Right lobe of liver (tissue), 6 donors: ENCODE measurements around the gene UBL3. TPM values are rescaled to one million over a fixed set of nuclear protein-coding genes. Genes with fewer than 3 reads are reported as not detected.

Experiments
- ATAC-seq, 4 donors: fragments of 200-7000 bp; cut with Tn5 transposase; one replicate each; pipeline ENCODE4 v1.9.1; 2020; ENCODE audit warnings: mild to moderate bottlenecking in 4 of 4, moderate library complexity in 4 of 4
- DNase-seq, 3 donors: peaks; one replicate each; pipeline ENCODE4 v3.0.0-alpha.2; 2020
- H3K27ac ChIP-seq, 3 donors: fragments of 200-600 bp; one replicate each; pipeline ENCODE4 v1.8.0; 2022
- H3K27me3 ChIP-seq, 2 donors: fragments of 200-600 bp; one replicate each; pipeline ENCODE4 v1.8.0; 2022
- H3K36me3 ChIP-seq, 4 donors: fragments of 200-600 bp; sonication (generic) in 1 of 4; one replicate each; pipeline versions ENCODE4 v1.5.1 to v1.8.0; 2017 to 2022; ENCODE audit warnings: control low read depth in 1 of 4
- H3K4me1 ChIP-seq, 4 donors: fragments of 200-600 bp; sonication (generic) in 1 of 4; one replicate each; pipeline versions ENCODE4 v1.5.1 to v1.8.0; 2017 to 2022; ENCODE audit warnings: control low read depth in 1 of 4
- H3K4me3 ChIP-seq, 3 donors: fragments of 200-600 bp; one replicate each; pipeline ENCODE4 v1.8.0; 2022
- H3K9me3 ChIP-seq, 4 donors: fragments of 200-600 bp; sonication (generic) in 1 of 4; one replicate each; pipeline versions ENCODE4 v1.5.1 to v1.8.0; 2017 to 2022; ENCODE audit warnings: control low read depth in 1 of 4
- CTCF ChIP-seq, 4 donors: fragments of 200-600 bp in 3 of 4; fragments of 450-650 bp in 1 of 4; IDR thresholded peaks; one replicate each; pipeline versions ENCODE4 v1.5.1 to v1.8.0; 2016 to 2022; ENCODE audit warnings: antibody characterized with exemption in 4 of 4, mild to moderate bottlenecking in 2 of 4
- POLR2A ChIP-seq: fragments of 450-650 bp; IDR thresholded peaks from one replicate; pipeline ENCODE4 v1.6.1; 2017; ENCODE audit warnings: antibody characterized with exemption, mild to moderate bottlenecking
- WGBS: methylation state at CpG from one replicate; pipeline ENCODE4 v1.1.6; 2018; ENCODE audit warnings: low coverage, low lambda C conversion rate; ENCODE audit not compliant: insufficient coverage; ENCODE audit errors: missing lambda C conversion rate; 5-methylcytosine and 5-hydroxymethylcytosine counted together
- intact Hi-C, 2 donors: fragments of 100-400 bp; cut with DNase I; formaldehyde crosslinking; loops; one replicate each; pipeline versions ENCODE4 v1.11.2 to v1.14.1; 2022
- total RNA-seq, 6 experiments: library from RNA; depleted of rRNA in 2 of 6; stranded (reverse); fragments of >200 nt in 2 of 6; fragmentation: NEBNext Ultra II Directional in 3 of 6; extraction: Animal tissue kit (Norgen Biotek cat#: 25700) in 3 of 6; gene quantifications; one replicate each; pipeline versions ENCODE4 v1.1.0 to v1.2.4, GENCODE V29; 2016 to 2023
- donor health status: DM: no; HTN: yes; CAD: no.
- donor health status: DM: no; HTN: no; CAD: no.
- donor health status: DM: no; HTN: no; CAD: no.
- donor health status: DM: no; HTN: yes; CAD: no.
- donor health status: DM: no; HTN: yes; CAD: no.

Gene UBL3
- total RNA-seq, 6 experiments from 2014 or later = 15.7 to 28.6 (median 23.5) TPM

GRCh38 chr13:29856426-29856825 is 6.0 kb upstream of the UBL3 start:
- no peaks in the 10 kb centered on the region for H3K4me1 ChIP-seq
- H3K36me3 ChIP-seq = no peaks in the 10 kb centered on the region
- no peak overlapping the region for H3K27ac ChIP-seq
- H3K9me3 ChIP-seq = no peaks in the 10 kb centered on the region
- 72% methylated on average over 2 of the region's 2 CpGs for WGBS
- ATAC-seq = no peak
- TF ChIP-seq CTCF (IDR thresholded peaks at IDR 0.05) = no peak
- no peak for TF ChIP-seq POLR2A
- no peaks in the 10 kb centered on the region for H3K27me3 ChIP-seq
- H3K4me3 ChIP-seq = no peak overlapping the region
- intact Hi-C loops = no loop called here
- DNase-seq = no peak

GRCh38 chr13:29855784-29856183 is 5.4 kb upstream of the UBL3 start:
- intact Hi-C loops = no loop called here
- Histone ChIP-seq H3K4me3 (no peak overlapping the region), H3K4me1 (peaks cover 0 to 2% (median under 1%) of the 10 kb centered on the region in 4 donors), H3K27ac (no peak overlapping the region), H3K36me3 (no peaks in the 10 kb centered on the region), H3K9me3 (no peaks in the 10 kb centered on the region), H3K27me3 (no peaks in the 10 kb centered on the region)
- 53% methylated on average over 4 of the region's 4 CpGs for WGBS
- DNase-seq (no peak), ATAC-seq (no peak)
- TF ChIP-seq CTCF (IDR thresholded peaks at IDR 0.05) (no peak), POLR2A (no peak)

GRCh38 chr13:29855009-29855408 is 4.6 kb upstream of the UBL3 start:
- no peaks in the 10 kb centered on the region for H3K36me3 ChIP-seq
- no peak overlapping the region for H3K27ac ChIP-seq
- no peak overlapping the region for H3K4me3 ChIP-seq
- TF ChIP-seq POLR2A (no peak), CTCF (IDR thresholded peaks at IDR 0.05) (no peak)
- H3K4me1 ChIP-seq = peaks cover 0 to 3% (median 1%) of the 10 kb centered on the region in 4 donors
- intact Hi-C loops = no loop called here
- 86% methylated on average over 4 of the region's 4 CpGs for WGBS
- no peaks in the 10 kb centered on the region for H3K9me3 ChIP-seq
- ATAC-seq (no peak), DNase-seq (no peak)
- no peaks in the 10 kb centered on the region for H3K27me3 ChIP-seq

GRCh38 chr13:29853131-29853530 is 2.7 kb upstream of the UBL3 start:
- H3K27ac ChIP-seq = no peak overlapping the region
- H3K4me1 ChIP-seq = peaks cover 0 to 3% (median 1%) of the 10 kb centered on the region in 4 donors
- 70% methylated on average over 2 of the region's 2 CpGs for whole genome bisulfite sequencing
- no peak for ATAC-seq
- H3K9me3 ChIP-seq = no peaks in the 10 kb centered on the region
- TF ChIP-seq CTCF (IDR thresholded peaks at IDR 0.05) (no peak), POLR2A (no peak)
- intact Hi-C loops = no loop called here
- no peak for DNase-seq
- no peak overlapping the region for H3K4me3 ChIP-seq
- H3K27me3 ChIP-seq = no peaks in the 10 kb centered on the region
- no peaks in the 10 kb centered on the region for H3K36me3 ChIP-seq

- no peak for ATAC-seq
- intact Hi-C loops = no loop called here
- Histone ChIP-seq H3K4me3 (no peak overlapping the region), H3K27ac (no peak overlapping the region), H3K27me3 (no peaks in the 10 kb centered on the region), H3K36me3 (no peaks in the 10 kb centered on the region), H3K4me1 (peaks cover 0 to 3% (median 1%) of the 10 kb centered on the region in 4 donors), H3K9me3 (no peaks in the 10 kb centered on the region)
- DNase-seq = no peak
- TF ChIP-seq CTCF (IDR thresholded peaks at IDR 0.05) = no peak
- no peak for TF ChIP-seq POLR2A
- 50% methylated on average over 5 of the region's 5 CpGs for WGBS
These were observed 2.1 kb upstream of the UBL3 start for GRCh38 chr13:29852472-29853054.
